Astrocyte (in vitro differentiated cells and primary cell): ENCODE measurements around the gene CHMP4B. TPM values are rescaled to one million over a fixed set of nuclear protein-coding genes. Genes with fewer than 3 reads are reported as not detected.

Experiments used
- DNase-seq: peaks from one replicate; pipeline ENCODE4 v3.0.0-alpha.2; 2010; ENCODE audit warnings: low read depth
- FAIRE-seq: peaks from 2 replicates; lab custom pipeline; 2011; peaks lifted over from hg19 to GRCh38; lab: Jason Lieb, UNC
- H2AFZ ChIP-seq: 2 replicates; pipeline ENCODE4 v1.6.0; 2012; ENCODE audit warnings: low read depth, low read length, inconsistent platforms
- H3K27ac ChIP-seq: 2 replicates; pipeline ENCODE4 v1.5.1; 2011; ENCODE audit warnings: low read depth, low read length, inconsistent platforms
- H3K27me3 ChIP-seq: 2 replicates; pipeline ENCODE4 v1.6.0; 2011; ENCODE audit warnings: low read length, inconsistent platforms; ENCODE audit not compliant: insufficient read depth
- H3K36me3 ChIP-seq: 2 replicates; pipeline ENCODE4 v1.5.1; 2011; ENCODE audit warnings: low read length, inconsistent platforms; ENCODE audit not compliant: insufficient read depth
- H3K4me1 ChIP-seq: 2 replicates; pipeline ENCODE4 v1.5.1; 2011; ENCODE audit warnings: low read length, inconsistent platforms; ENCODE audit not compliant: insufficient read depth
- H3K4me2 ChIP-seq: 2 replicates; pipeline ENCODE4 v1.6.0; 2012; ENCODE audit warnings: low read length, inconsistent platforms
- H3K4me3 ChIP-seq: 2 replicates; pipeline ENCODE4 v1.5.1; 2011; ENCODE audit warnings: low read depth, mild to moderate bottlenecking, low read length, inconsistent platforms; ENCODE audit not compliant: insufficient read depth
- H3K79me2 ChIP-seq: 2 replicates; pipeline ENCODE4 v1.6.0; 2012; ENCODE audit warnings: mild to moderate bottlenecking, low read length, inconsistent platforms; ENCODE audit not compliant: insufficient read depth
- H3K9ac ChIP-seq: 2 replicates; pipeline ENCODE4 v1.6.0; 2012; ENCODE audit warnings: mild to moderate bottlenecking, low read length, inconsistent platforms
- H3K9me3 ChIP-seq: 2 replicates; pipeline ENCODE4 v1.5.1; 2012; ENCODE audit warnings: low read depth, mild to moderate bottlenecking, low read length, inconsistent platforms; ENCODE audit not compliant: insufficient read depth
- H4K20me1 ChIP-seq: 2 replicates; pipeline ENCODE4 v1.6.0; 2012; ENCODE audit warnings: low read length, inconsistent platforms; ENCODE audit not compliant: insufficient read depth
- H3K27ac Mint-ChIP-seq: one replicate; pipeline ENCODE4 v1.8.0; 2021; ENCODE audit warnings: mild to moderate bottlenecking, mixed read lengths; ENCODE audit not compliant: unreplicated experiment
- H3K27me3 Mint-ChIP-seq: one replicate; pipeline ENCODE4 v1.8.0; 2021; ENCODE audit warnings: low read depth, mixed read lengths; ENCODE audit not compliant: unreplicated experiment
- H3K36me3 Mint-ChIP-seq: one replicate; pipeline ENCODE4 v1.8.0; 2021; ENCODE audit warnings: low read depth, mixed read lengths; ENCODE audit not compliant: unreplicated experiment
- H3K4me1 Mint-ChIP-seq: one replicate; pipeline ENCODE4 v1.8.0; 2021; ENCODE audit warnings: low read depth, mixed read lengths; ENCODE audit not compliant: unreplicated experiment
- H3K4me3 Mint-ChIP-seq: one replicate; pipeline ENCODE4 v1.8.0; 2021; ENCODE audit warnings: mild to moderate bottlenecking, moderate library complexity, mixed read lengths; ENCODE audit not compliant: unreplicated experiment
- H3K9me3 Mint-ChIP-seq: one replicate; pipeline ENCODE4 v1.8.0; 2021; ENCODE audit warnings: mild to moderate bottlenecking, mixed read lengths; ENCODE audit not compliant: unreplicated experiment
- CTCF ChIP-seq: IDR thresholded peaks from 2 replicates; pipeline ENCODE4 v1.5.1; 2011; ENCODE audit warnings: low read depth, mild to moderate bottlenecking, inconsistent platforms, low read length, moderate library complexity; ENCODE audit not compliant: insufficient read depth
- EZH2 ChIP-seq: IDR thresholded peaks from 2 replicates; pipeline ENCODE4 v1.6.1; 2012; ENCODE audit warnings: mild to moderate bottlenecking, low read length, inconsistent platforms; ENCODE audit not compliant: insufficient read depth
- total RNA-seq: library from RNA; stranded (reverse); gene quantifications from 2 replicates; pipeline ENCODE4 v1.2.1, GENCODE V29; 2021

The CHMP4B gene
- total RNA-seq, 1 donor from 2014 or later = 90.6 TPM

GRCh38 chr20:33866398-33867100, 55.4 kb downstream of the CHMP4B start:
- H3K4me2 ChIP-seq = no peak overlapping the region
- FAIRE-seq (no peak), DNase-seq (no peak)
- no peaks in the 10 kb centered on the region for H3K79me2 ChIP-seq
- no peaks in the 10 kb centered on the region for H4K20me1 ChIP-seq
- no peaks in the 10 kb centered on the region for H3K36me3 ChIP-seq
- Mint-ChIP-seq H3K4me3 (no peak overlapping the region), H3K27ac (no peak overlapping the region), H3K36me3 (no peaks in the 10 kb centered on the region), H3K27me3 (peaks cover 31% of the 10 kb centered on the region), H3K9me3 (no peaks in the 10 kb centered on the region), H3K4me1 (no peaks in the 10 kb centered on the region)
- H3K4me1 ChIP-seq = no peaks in the 10 kb centered on the region
- peaks cover 3% of the 10 kb centered on the region for H3K27me3 ChIP-seq
- H3K9ac ChIP-seq = no peak overlapping the region
- TF ChIP-seq EZH2 = no peak
- no peak for TF ChIP-seq CTCF
- H3K27ac ChIP-seq = no peak overlapping the region
- H2AFZ ChIP-seq = no peak overlapping the region
- H3K9me3 ChIP-seq = no peaks in the 10 kb centered on the region
- no peak overlapping the region for H3K4me3 ChIP-seq

- Histone ChIP-seq H3K4me3 (no peak overlapping the region), H3K27ac (no peak overlapping the region), H3K9ac (no peak overlapping the region), H3K79me2 (no peaks in the 10 kb centered on the region), H3K9me3 (no peaks in the 10 kb centered on the region), H3K4me1 (no peaks in the 10 kb centered on the region), H3K36me3 (no peaks in the 10 kb centered on the region), H4K20me1 (no peaks in the 10 kb centered on the region), H3K4me2 (no peak overlapping the region), H2AFZ (no peak overlapping the region), H3K27me3 (peaks cover 5% of the 10 kb centered on the region)
- Mint-ChIP-seq H3K27me3 (peaks cover 35% of the 10 kb centered on the region), H3K4me1 (no peaks in the 10 kb centered on the region), H3K27ac (no peak overlapping the region), H3K9me3 (no peaks in the 10 kb centered on the region), H3K36me3 (no peaks in the 10 kb centered on the region), H3K4me3 (no peak overlapping the region)
- DNase-seq = no peak
- TF ChIP-seq CTCF (no peak), EZH2 (no peak)
- FAIRE-seq = no peak
These were observed 56.9 kb downstream of the CHMP4B start for GRCh38 chr20:33868042-33868441.

GRCh38 chr20:33868595-33868994, 57.4 kb downstream of the CHMP4B start:
- Histone ChIP-seq H3K4me2 (no peak overlapping the region), H3K27me3 (peaks cover 6% of the 10 kb centered on the region), H3K4me3 (no peak overlapping the region), H3K9ac (no peak overlapping the region), H4K20me1 (no peaks in the 10 kb centered on the region), H3K79me2 (no peaks in the 10 kb centered on the region), H3K9me3 (no peaks in the 10 kb centered on the region), H3K4me1 (no peaks in the 10 kb centered on the region), H3K36me3 (no peaks in the 10 kb centered on the region), H2AFZ (no peak overlapping the region), H3K27ac (no peak overlapping the region)
- Mint-ChIP-seq H3K4me1 (no peaks in the 10 kb centered on the region), H3K27me3 (peaks cover 38% of the 10 kb centered on the region), H3K9me3 (no peaks in the 10 kb centered on the region), H3K27ac (no peak overlapping the region), H3K4me3 (no peak overlapping the region), H3K36me3 (no peaks in the 10 kb centered on the region)
- TF ChIP-seq CTCF (no peak), EZH2 (no peak)
- no peak for FAIRE-seq
- DNase-seq = no peak
